ENCODE measurements around the gene CDC27. TPM values are rescaled to one million over a fixed set of nuclear protein-coding genes. Genes with fewer than 3 reads are reported as not detected.
"Not testable (repeated sequence)": the region's sequence is repeated elsewhere in the genome, so short reads cannot be mapped to it uniquely, and the experiment has no call there.

Gene CDC27
- total RNA-seq, 2 experiments from 2014 or later = 74.3 to 164 TPM

GRCh38 chr17:47176389-47176826 is 12.7 kb downstream of the CDC27 start:
- ChIA-PET POLR2A (no interaction called here), CTCF (ENCODE audit: unreplicated experiment) (no interaction called here)
- no peak overlapping the region for H3K27ac ChIP-seq (ENCODE audit: low read depth, low read length, poor library complexity, severe bottlenecking)
- DNase-seq (ENCODE audit: low spot score) = no peak
- no peaks in the 10 kb centered on the region for H3K9me3 ChIP-seq (ENCODE audit: low read length)
- TF ChIP-seq CTCF (conservative IDR thresholded peaks at IDR 0.05; ENCODE audit: low read length) (no peak), EZH2phosphoT487 (IDR thresholded peaks at IDR 0.05; ENCODE audit: borderline replicate concordance, low read depth, low read length) (no peak)
- H3K9me2 ChIP-seq (ENCODE audit: insufficient read depth, low read length) = no peaks in the 10 kb centered on the region
- intact Hi-C loops (cut with micrococcal nuclease; ENCODE audit: unreplicated experiment) = no loop called here
- H3K4me2 ChIP-seq (ENCODE audit: low read length) = no peak overlapping the region
- H2AFZ ChIP-seq (ENCODE audit: low read length) = no peak overlapping the region
- no peaks in the 10 kb centered on the region for H3K4me1 ChIP-seq (ENCODE audit: insufficient read depth, low read length, poor library complexity, severe bottlenecking)
- peaks cover 99% of the 10 kb centered on the region for H3K79me2 ChIP-seq (ENCODE audit: insufficient read depth, low read depth, low read length)
- BruUV-seq (replicated peaks) = TSS peak; percentile 0
- no peak overlapping the region for H3K4me3 ChIP-seq (ENCODE audit: low read depth, low read length, poor library complexity, severe bottlenecking)
- H4K20me1 ChIP-seq (ENCODE audit: insufficient read depth, low read length) = peaks cover 7% of the 10 kb centered on the region; the same call in 1 of the 2 replicates
- H3K36me3 ChIP-seq (ENCODE audit: insufficient read depth, low read length) = peaks cover 97% of the 10 kb centered on the region

GRCh38 chr17:47174823-47175222 is 14.3 kb downstream of the CDC27 start:
- CTCF ChIA-PET (ENCODE audit: unreplicated experiment); BruUV-seq (replicated peaks); H3K4me2 ChIP-seq (ENCODE audit: low read length); H3K4me3 ChIP-seq (ENCODE audit: low read depth, low read length, poor library complexity, severe bottlenecking); H3K9me2 ChIP-seq (ENCODE audit: insufficient read depth, low read length); H3K4me1 ChIP-seq (ENCODE audit: insufficient read depth, low read length, poor library complexity, severe bottlenecking); H2AFZ ChIP-seq (ENCODE audit: low read length); H3K27ac ChIP-seq (ENCODE audit: low read depth, low read length, poor library complexity, severe bottlenecking); DNase-seq (ENCODE audit: low spot score); H3K9me3 ChIP-seq (ENCODE audit: low read length); intact Hi-C loops (cut with micrococcal nuclease; ENCODE audit: unreplicated experiment): not testable (repeated sequence)
- peaks cover 97% of the 10 kb centered on the region for H3K36me3 ChIP-seq (ENCODE audit: insufficient read depth, low read length)
- POLR2A ChIA-PET = interaction anchor here (1.5 kb wide), 1 partner anchor 32 kb away, joined by 4 read pairs; no protein-coding TSS in a partner anchor
- peaks cover 99% of the 10 kb centered on the region for H3K79me2 ChIP-seq (ENCODE audit: insufficient read depth, low read depth, low read length)
- H4K20me1 ChIP-seq (ENCODE audit: insufficient read depth, low read length) = peaks cover 17% of the 10 kb centered on the region; the same call in 1 of the 2 replicates

DNA sequence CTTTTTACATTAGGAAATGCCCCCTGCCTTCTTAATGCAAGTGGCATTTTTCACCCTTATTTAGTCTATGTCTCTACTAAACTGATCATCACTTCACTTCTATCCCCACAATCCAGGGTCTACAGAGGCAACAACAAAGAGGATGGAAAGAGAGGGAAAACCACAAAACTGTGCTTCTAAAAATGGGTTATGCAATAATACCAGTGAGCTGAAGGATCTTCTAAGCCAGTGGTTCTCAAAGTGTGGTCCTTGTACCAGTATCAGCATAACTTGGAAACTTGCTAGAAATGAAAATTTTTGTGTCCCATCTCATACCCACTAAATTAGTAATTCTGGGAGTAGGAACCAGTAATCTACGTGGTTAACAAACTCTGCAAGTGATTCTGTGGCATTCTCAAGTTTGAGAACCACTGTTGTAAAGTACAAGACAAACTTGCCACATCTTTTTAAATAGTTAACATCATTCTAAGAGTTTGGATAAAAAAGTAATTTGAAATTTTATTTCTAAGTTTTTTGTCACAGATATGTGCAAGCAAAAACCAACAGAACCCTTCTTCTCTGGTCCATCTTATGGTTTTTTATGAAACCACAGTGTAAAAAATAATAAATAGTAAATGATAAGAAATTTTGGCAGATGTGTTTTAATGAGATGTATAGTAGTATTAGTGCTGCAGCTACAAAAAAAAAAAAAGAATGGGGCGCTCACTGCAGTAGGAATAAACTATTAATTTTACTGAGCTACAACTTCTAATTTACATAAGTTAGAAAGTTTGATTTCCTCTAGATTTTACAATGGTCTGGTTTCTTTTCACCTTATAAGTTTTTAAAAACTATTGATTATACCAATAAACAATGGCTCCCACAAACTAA is 16.2 kb downstream of the CDC27 start:
- Histone ChIP-seq H3K4me2 (ENCODE audit: low read length) (no peak overlapping the region), H3K36me3 (ENCODE audit: insufficient read depth, low read length) (peaks cover 98% of the 10 kb centered on the region), H2AFZ (ENCODE audit: low read length) (no peak overlapping the region), H4K20me1 (ENCODE audit: insufficient read depth, low read length) (0 out of 2 replicates have a peak, but pooled peaks cover 17% of the 10 kb centered on the region), H3K9me2 (ENCODE audit: insufficient read depth, low read length) (no peaks in the 10 kb centered on the region), H3K79me2 (ENCODE audit: insufficient read depth, low read depth, low read length) (peaks cover 88% of the 10 kb centered on the region), H3K27ac (ENCODE audit: low read depth, low read length, poor library complexity, severe bottlenecking) (no peak overlapping the region), H3K4me1 (ENCODE audit: insufficient read depth, low read length, poor library complexity, severe bottlenecking) (peaks cover 4% of the 10 kb centered on the region), H3K9me3 (ENCODE audit: low read length) (no peaks in the 10 kb centered on the region), H3K4me3 (ENCODE audit: low read depth, low read length, poor library complexity, severe bottlenecking) (no peak overlapping the region)
- DNase-seq (ENCODE audit: low spot score) = no peak
- no TSS peak for BruUV-seq (replicated peaks)
- ChIA-PET CTCF (ENCODE audit: unreplicated experiment) (no interaction called here), POLR2A (interaction anchor here (0.6 to 1.4 kb wide), 4 partner anchors 9 to 311 kb away, joined by 3 read pairs; no protein-coding TSS in a partner anchor)
- intact Hi-C loops (cut with micrococcal nuclease; ENCODE audit: unreplicated experiment) = no loop called here
- TF ChIP-seq CTCF (conservative IDR thresholded peaks at IDR 0.05; ENCODE audit: low read length) (no peak), EZH2phosphoT487 (IDR thresholded peaks at IDR 0.05; ENCODE audit: borderline replicate concordance, low read depth, low read length) (no peak)

All from OCI-LY7 (cell line).